ENCODE measurements around the gene ANKMY1. TPM values are rescaled to one million over a fixed set of nuclear protein-coding genes. Genes with fewer than 3 reads are reported as not detected.

ANKMY1 gene
- total and polyA plus RNA-seq, 2 donors (not counting 1 experiment from before 2014, with no cell fraction given), result 51.7 to 72.1 TPM

- TF ChIP-seq EZH2 (IDR thresholded peaks at IDR 0.05; ENCODE audit: borderline replicate concordance, insufficient read depth, low read depth, low read length, poor library complexity, severe bottlenecking), result no peak
- TF ChIP-seq CTCF (IDR thresholded peaks at IDR 0.05), result no peak
- H3K9me3 Mint-ChIP-seq (ENCODE audit: insufficient read depth), result no peaks in the 10 kb centered on the region
- no peak overlapping the region for H3K27ac Mint-ChIP-seq
- Histone ChIP-seq H3K4me3 (ENCODE audit: control extremely low read depth in 1 of 5, extremely low read depth in 1 of 5, insufficient read depth in 1 of 5, low read depth in 2 of 5, low read length in 4 of 5) (no peak overlapping the region), H3K9me3 (ENCODE audit: control extremely low read depth in 1 of 3, control insufficient read depth in 2 of 3, insufficient read depth in 1 of 3, low read length in 2 of 3) (peaks cover 0 to 10% (median 0%) of the 10 kb centered on the region in 3 donors), H3K79me2 (ENCODE audit: control insufficient read depth, insufficient read depth, low read length) (no peaks in the 10 kb centered on the region), H3K27ac (ENCODE audit: low read length in 2 of 2) (no peak overlapping the region), H3K36me3 (replicated peaks in 1 of 2; ENCODE audit: control extremely low read depth in 1 of 2, control insufficient read depth in 1 of 2, extremely low read depth in 1 of 2, insufficient read depth in 2 of 2, low read length in 1 of 2) (no peaks in the 10 kb centered on the region), H4K20me1 (ENCODE audit: control insufficient read depth, insufficient read depth, low read length, poor library complexity, severe bottlenecking) (no peaks in the 10 kb centered on the region), H2AFZ (ENCODE audit: insufficient read depth, low read depth, low read length, poor library complexity, severe bottlenecking) (no peak overlapping the region), H3K4me1 (ENCODE audit: control insufficient read depth in 2 of 2, insufficient read depth in 2 of 2, low read length in 2 of 2) (peaks cover 23 to 28% of the 10 kb centered on the region in 2 donors), H3K27me3 (replicated peaks in 1 of 4; ENCODE audit: control extremely low read depth in 1 of 4, control insufficient read depth in 3 of 4, insufficient read depth in 4 of 4, low read length in 3 of 4) (peaks cover 0 to 47% (median 20%) of the 10 kb centered on the region in 4 experiments), H3K9ac (ENCODE audit: low read length) (no peak overlapping the region), H3K4me2 (replicated peaks; ENCODE audit: low read depth, low read length, poor library complexity, severe bottlenecking) (no peak overlapping the region)
- H3K4me1 Mint-ChIP-seq, result peaks cover 16% of the 10 kb centered on the region
- CTCF ChIA-PET, result no interaction called here
- intact Hi-C loops (cut with micrococcal nuclease), result no loop called here
- no peak overlapping the region for H3K4me3 Mint-ChIP-seq
- POLR2A ChIA-PET, result no interaction called here
- DNase-seq, result no peak
- peaks cover 19% of the 10 kb centered on the region for H3K27me3 Mint-ChIP-seq
- ATAC-seq (ENCODE audit: low read depth), result no peak
- 76% methylated on average over 10 of the region's 17 CpGs for WGBS (ENCODE audit: insufficient coverage)
Observed at GRCh38 chr2:240456447-240457222, 101.2 kb downstream of the ANKMY1 start.
